NOMO-1 (cell line): ENCODE measurements around the gene LRBA.
"Not testable (repeated sequence)": the region's sequence is repeated elsewhere in the genome, so short reads cannot be mapped to it uniquely, and the experiment has no call there.

Experiments
- DNase-seq, 2 experiments: peaks; one replicate each; lab custom pipeline; 2025; ENCODE audit not compliant: unreplicated experiment in 2 of 2; lab: John Stamatoyannopoulos, UW

The LRBA gene

DNA sequence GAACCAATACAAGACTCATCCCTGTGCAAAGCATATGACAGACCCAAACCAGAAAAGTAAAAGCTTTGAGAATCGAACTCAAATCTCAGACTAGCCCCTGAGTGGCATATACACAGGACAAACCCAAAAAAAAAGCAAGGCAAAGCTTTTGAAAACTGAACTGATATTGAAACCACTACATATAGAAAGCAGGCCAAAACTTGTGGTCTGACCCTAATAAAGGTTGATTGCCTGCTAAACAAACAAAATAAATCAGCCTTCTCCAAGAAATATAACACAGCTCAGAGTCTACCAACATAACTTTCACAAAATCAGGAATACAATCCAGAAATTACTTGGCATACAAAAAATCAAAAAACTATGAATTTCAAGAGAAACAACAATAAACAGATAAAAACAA lies 40.3 kb downstream of the LRBA start:
- no peak for DNase-seq

- DNase-seq: no peak
Observed at GRCh38 chr4:150974252-150974640, 40.8 kb downstream of the LRBA start.

- no peak for DNase-seq
Observed at GRCh38 chr4:150973626-150974251, 41.3 kb downstream of the LRBA start.

DNA sequence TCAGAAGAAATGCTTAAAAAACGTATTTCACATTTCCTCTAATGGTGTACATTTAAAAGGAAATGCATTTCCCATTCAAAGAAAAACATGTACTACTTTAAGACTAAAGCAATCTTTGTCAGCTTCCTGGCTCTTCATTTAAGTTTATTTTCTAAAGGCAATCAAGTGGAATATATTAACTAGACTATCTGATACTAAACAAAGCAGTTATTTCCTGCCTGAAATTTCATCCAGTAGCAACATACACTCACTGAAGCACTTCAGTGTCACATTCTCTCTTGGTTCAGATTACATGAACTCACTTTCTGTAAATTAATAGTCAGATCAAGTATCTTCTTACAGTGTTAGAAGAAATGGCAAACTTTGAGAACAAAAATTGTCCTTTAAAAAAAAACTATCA lies 42.5 kb downstream of the LRBA start:
- DNase-seq: no peak

GRCh38 chr4:150971901-150972300 lies 43.2 kb downstream of the LRBA start:
- no peak for DNase-seq

GRCh38 chr4:150970685-150971151 lies 44.4 kb downstream of the LRBA start:
- no peak for DNase-seq

DNA sequence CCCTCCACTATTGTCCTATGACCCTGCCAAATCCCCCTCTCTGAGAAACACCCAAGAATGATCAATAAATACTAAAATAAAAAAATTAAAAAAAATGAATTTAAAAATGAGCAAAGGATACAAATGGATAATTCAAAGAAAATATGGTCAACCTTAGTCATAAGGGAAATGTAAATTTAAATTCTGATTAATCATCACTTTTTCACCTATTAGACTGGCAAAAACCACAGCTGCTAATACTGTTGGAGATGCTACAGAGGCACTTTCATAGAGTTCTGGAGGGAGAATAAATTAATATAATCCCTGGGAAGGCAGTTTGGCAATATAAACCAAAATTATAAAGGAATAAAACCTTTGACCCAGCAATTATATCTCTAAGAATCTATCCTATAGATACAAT lies 50.3 kb downstream of the LRBA start:
- no peak for DNase-seq

- DNase-seq: not testable (repeated sequence)
Observed at GRCh38 chr4:150963602-150964345, 51.3 kb downstream of the LRBA start.

DNA sequence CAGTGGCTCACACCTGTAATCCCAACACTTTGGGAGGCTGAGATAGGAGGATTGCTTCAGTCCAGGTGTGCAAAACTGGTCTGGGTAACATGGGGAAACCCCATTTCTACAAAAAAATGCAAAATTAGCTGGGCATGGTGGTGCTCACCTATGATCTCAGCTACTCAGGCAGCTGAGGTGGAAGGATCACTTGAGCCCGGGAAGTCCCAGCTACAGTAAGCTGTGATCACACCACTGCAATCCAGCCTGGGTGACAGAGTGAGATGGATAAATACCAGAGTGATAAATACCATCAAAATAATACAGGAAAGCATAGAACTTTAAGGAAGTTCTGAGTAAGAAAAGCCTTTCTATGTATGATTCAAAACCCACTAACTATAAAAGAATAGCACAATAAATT lies 52.8 kb downstream of the LRBA start:
- DNase-seq: no peak

- DNase-seq: no peak
Observed at GRCh38 chr4:150961566-150961965, 53.5 kb downstream of the LRBA start.

DNA sequence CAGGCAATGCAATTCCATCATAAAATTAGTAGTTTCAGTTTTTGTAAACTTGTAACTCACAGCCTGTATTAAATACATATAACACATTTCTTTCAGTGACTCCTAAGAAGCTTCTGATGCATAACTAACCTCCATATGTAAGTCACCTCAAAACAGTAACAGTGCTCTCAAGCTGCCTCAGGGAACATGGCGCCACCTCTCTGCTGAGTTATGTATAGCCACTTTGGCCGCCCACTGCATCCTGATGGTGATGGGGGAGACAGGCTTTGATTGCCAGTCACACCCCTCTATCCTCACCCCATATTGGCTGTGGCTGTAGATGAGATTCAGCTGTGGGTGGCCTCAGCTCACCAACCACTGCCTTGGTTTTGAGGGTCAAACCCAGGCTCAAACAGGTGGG lies 54.3 kb downstream of the LRBA start:
- peak; percentile 23 to 44 for DNase-seq

- peak in 1 of 2 experiments; percentile 27 for DNase-seq
Observed at GRCh38 chr4:150960079-150960478, 55.0 kb downstream of the LRBA start.

GRCh38 chr4:150957981-150958380 lies 57.1 kb downstream of the LRBA start:
- not testable (repeated sequence) for DNase-seq

- DNase-seq: not testable (repeated sequence)
Observed at GRCh38 chr4:150957095-150957494, 58.0 kb downstream of the LRBA start.

- DNase-seq: not testable (repeated sequence)
Observed at GRCh38 chr4:150953916-150954315, 61.2 kb downstream of the LRBA start.

- no peak for DNase-seq
Observed at GRCh38 chr4:150952167-150952845, 62.8 kb downstream of the LRBA start.

- DNase-seq: peak in 1 of 2 experiments; percentile 15
Observed at GRCh38 chr4:150950657-150951288, 64.3 kb downstream of the LRBA start.

GRCh38 chr4:150949943-150950342 lies 65.1 kb downstream of the LRBA start:
- DNase-seq: peak in 1 of 2 experiments; percentile 12

DNA sequence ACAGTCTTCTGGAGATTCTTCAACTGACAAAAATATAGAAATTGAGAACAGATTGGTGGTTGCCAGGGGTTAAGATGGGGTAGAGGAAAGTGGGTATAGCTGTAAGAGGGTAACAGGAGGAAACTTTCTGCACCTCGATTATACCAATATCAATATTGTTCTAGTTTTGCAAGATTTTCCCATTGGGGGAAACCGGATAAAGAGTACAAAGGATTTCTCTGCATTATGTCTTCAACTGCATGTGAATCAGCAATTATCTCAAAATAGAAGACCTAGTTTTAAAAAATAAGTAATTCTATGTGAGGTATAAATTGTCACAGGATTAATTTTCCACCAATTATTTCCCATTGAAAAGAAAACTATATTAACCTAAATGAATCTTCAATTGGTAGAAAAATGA lies 65.7 kb downstream of the LRBA start:
- no peak for DNase-seq

- DNase-seq: no peak
Observed at GRCh38 chr4:150948710-150949109, 66.4 kb downstream of the LRBA start.

DNA sequence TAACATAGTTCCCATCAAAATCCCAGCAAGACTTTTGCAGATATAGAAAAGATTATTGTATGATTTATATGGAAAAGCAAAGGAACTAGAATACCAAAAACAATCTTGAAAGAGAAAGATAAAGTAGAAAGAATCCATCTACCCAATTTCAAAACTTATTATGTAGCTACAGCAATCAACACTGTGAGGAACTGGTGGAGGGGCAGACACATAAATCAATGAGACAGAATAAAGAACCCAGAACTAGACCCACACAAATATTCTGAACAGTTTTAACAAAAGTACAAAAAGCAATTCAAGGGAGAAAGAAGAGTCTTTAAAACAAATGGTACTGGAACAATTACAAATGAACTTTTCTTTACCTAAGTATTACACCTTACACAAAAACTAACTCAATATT lies 67.0 kb downstream of the LRBA start:
- no peak for DNase-seq
